Measurements from ENCODE around the gene SYT9. TPM values are rescaled to one million over a fixed set of nuclear protein-coding genes. Genes with fewer than 3 reads are reported as not detected.
A peak's percentile ranks its signal among the peaks of the same experiment; 100 is the strongest.

The SYT9 gene, protein sequence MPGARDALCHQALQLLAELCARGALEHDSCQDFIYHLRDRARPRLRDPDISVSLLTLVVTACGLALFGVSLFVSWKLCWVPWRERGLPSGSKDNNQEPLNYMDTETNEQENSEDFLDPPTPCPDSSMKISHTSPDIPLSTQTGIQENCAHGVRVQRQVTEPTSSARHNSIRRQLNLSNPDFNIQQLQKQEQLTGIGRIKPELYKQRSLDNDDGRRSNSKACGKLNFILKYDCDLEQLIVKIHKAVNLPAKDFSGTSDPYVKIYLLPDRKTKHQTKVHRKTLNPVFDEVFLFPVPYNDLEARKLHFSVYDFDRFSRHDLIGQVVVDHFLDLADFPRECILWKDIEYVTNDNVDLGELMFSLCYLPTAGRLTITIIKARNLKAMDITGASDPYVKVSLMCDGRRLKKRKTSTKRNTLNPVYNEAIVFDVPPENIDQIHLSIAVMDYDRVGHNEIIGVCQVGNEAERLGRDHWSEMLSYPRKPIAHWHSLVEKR
- under 1 TPM in 1 of 2 donors, not detected in 1; 0.10 TPM for total RNA-seq
- long read RNA-seq, donor 1, result 0 reads
- long read RNA-seq, donor 2, partial matches to known transcripts, result 0 of 2 reads
- long read RNA-seq, donor 2, other reads (novel, unspliced or antisense), result 2 of 2 reads

- DNase-seq (ENCODE audit: low spot score), result peak; percentile 81
- intact Hi-C loops (cut with DNase I), result no loop called here
These were observed at the start of gene SYT9 for GRCh38 chr11:7251836-7252682. TSS of gene SYT9 (plus strand) at chr11:7251904. CDS start at chr11:7252187, 283 bp downstream.

GRCh38 chr11:7202412-7202811, 49.3 kb upstream of the SYT9 start:
- intact Hi-C loops (cut with DNase I), result no loop called here
- DNase-seq (ENCODE audit: low spot score), result no peak

- no peak for DNase-seq (ENCODE audit: low spot score)
- intact Hi-C loops (cut with DNase I), result no loop called here
These were observed 46.9 kb upstream of the SYT9 start for GRCh38 chr11:7204778-7205177.

DNA sequence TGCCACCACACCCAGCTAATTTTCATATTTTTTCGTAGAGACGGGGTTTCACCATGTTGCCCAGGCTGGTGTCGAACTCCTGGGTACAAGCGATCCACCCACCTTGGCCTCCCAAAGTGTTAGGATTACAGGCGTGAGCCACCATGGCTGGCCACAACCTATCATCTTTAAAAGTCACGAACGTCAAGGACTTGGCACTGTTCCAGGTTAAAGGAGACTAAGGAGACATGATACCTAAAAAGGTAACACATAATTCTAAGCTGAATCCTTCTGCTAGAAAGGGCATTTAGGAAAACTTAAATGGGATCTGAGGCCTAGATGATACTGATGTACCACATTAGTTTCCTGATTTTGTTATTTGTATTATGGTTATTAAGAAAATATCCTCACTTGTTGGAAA, 43.3 kb upstream of the SYT9 start:
- no peak for DNase-seq (ENCODE audit: low spot score)
- intact Hi-C loops (cut with DNase I), result no loop called here

- intact Hi-C loops (cut with DNase I), result no loop called here
- no peak for DNase-seq (ENCODE audit: low spot score)
These were observed 32.2 kb upstream of the SYT9 start for GRCh38 chr11:7219491-7219890.

- no peak for DNase-seq (ENCODE audit: low spot score)
These were observed 31.1 kb upstream of the SYT9 start for GRCh38 chr11:7220636-7221035.

GRCh38 chr11:7222619-7223018, 29.1 kb upstream of the SYT9 start:
- intact Hi-C loops (cut with DNase I), result no loop called here
- no peak for DNase-seq (ENCODE audit: low spot score)

More at GRCh38 chr11:7220636-7221035, 31.1 kb upstream of the SYT9 start:
- intact Hi-C loops (cut with DNase I), result no loop called here

- intact Hi-C loops (cut with DNase I), result loop anchor here in 1 of 2 donors (10.0 kb wide), 1 partner anchor 405 kb away; no protein-coding TSS in a partner anchor
- no peak for DNase-seq (ENCODE audit: low spot score)
These were observed 11.8 kb upstream of the SYT9 start for GRCh38 chr11:7239877-7240276.

DNA sequence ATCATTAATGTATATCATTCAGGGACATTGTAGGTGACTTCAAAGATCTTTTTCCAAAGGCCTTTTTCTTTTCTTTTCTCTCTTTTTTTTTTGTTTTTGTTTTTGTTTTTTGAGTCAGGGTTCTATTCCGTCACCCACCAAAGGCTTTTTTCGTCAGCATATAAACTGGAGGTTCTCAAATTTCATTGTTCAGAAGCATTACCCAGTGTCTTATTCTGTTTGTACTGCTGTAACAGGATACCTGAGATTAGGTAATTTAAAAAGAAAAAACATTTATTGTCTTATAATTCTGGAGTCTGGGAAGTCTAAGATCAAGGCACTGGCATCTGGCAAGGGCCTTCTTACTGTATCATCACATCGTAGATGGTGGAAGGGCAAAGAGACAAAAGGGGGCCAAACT, 6.4 kb upstream of the SYT9 start:
- intact Hi-C loops (cut with DNase I), result no loop called here
- DNase-seq (ENCODE audit: low spot score), result no peak

- intact Hi-C loops (cut with DNase I), result no loop called here
- no peak for DNase-seq (ENCODE audit: low spot score)
These were observed 5.5 kb upstream of the SYT9 start for GRCh38 chr11:7246179-7246578.

- DNase-seq (ENCODE audit: low spot score), result no peak
- intact Hi-C loops (cut with DNase I), result no loop called here
These were observed 1.5 kb upstream of the SYT9 start for GRCh38 chr11:7250166-7250565.

GRCh38 chr11:7251487-7251835, 243 bp upstream of the SYT9 start:
- DNase-seq (ENCODE audit: low spot score), result no peak
- intact Hi-C loops (cut with DNase I), result no loop called here

GRCh38 chr11:7252683-7253213, 1.0 kb downstream of the SYT9 start:
- intact Hi-C loops (cut with DNase I), result no loop called here
- DNase-seq (ENCODE audit: low spot score), result no peak

GRCh38 chr11:7253800-7254199, 2.1 kb downstream of the SYT9 start:
- no peak for DNase-seq (ENCODE audit: low spot score)

DNA sequence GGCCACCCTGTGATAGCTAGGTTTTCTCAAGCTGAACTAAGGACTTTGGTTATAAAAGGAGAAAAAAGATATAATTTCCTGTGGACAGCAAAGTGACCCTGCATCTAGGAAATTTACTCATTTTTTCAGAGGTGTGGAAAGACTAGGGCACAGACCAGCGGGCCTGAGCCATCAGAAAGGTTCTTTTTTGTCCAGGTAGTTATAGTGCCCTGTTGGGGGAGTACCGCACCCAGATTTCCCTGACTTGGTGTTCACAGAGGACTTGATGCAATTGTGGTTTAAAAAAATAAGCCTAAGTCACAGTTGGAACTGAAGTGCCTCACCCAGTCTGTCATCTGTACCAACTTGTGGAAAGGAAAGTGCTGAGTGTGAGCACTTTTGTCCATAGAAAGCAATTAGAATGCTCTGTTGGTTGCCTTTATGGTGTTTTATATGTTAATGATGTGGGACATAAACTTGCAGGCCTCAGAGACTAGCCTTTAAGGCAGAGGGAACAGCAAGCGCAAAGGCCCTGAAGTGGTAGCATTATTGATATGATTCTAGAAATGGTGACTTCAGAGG, 3.1 kb downstream of the SYT9 start:
- DNase-seq (ENCODE audit: low spot score), result no peak
- intact Hi-C loops (cut with DNase I), result no loop called here

More at GRCh38 chr11:7253800-7254199, 2.1 kb downstream of the SYT9 start:
- intact Hi-C loops (cut with DNase I), result no loop called here

- intact Hi-C loops (cut with DNase I), result no loop called here
- no peak for DNase-seq (ENCODE audit: low spot score)
These were observed 5.2 kb downstream of the SYT9 start for GRCh38 chr11:7256943-7257342.

GRCh38 chr11:7257724-7258123, 6.0 kb downstream of the SYT9 start:
- DNase-seq (ENCODE audit: low spot score), result no peak
- intact Hi-C loops (cut with DNase I), result no loop called here

DNA sequence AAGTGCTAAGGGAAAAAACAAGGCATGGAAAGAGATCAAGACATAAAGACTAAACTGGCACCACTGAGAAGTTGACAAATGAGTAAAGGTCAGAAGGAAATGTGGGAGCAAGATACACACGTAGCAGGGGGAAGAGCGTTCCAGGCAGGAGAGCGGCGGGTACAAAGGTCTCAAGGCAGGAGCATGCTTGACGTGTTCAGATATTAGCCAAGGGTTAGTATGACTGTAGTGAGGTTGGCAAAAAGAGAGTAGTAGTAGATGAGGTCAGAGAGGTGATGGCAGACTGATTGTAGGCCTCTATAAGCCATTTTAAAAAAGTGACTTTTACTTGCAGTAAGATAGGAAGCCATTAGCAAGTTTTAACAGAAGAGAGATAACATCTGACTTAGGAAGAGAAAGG, 9.9 kb downstream of the SYT9 start:
- intact Hi-C loops (cut with DNase I), result no loop called here
- no peak for DNase-seq (ENCODE audit: low spot score)

GRCh38 chr11:7262672-7263071, 11.0 kb downstream of the SYT9 start:
- intact Hi-C loops (cut with DNase I), result no loop called here

DNA sequence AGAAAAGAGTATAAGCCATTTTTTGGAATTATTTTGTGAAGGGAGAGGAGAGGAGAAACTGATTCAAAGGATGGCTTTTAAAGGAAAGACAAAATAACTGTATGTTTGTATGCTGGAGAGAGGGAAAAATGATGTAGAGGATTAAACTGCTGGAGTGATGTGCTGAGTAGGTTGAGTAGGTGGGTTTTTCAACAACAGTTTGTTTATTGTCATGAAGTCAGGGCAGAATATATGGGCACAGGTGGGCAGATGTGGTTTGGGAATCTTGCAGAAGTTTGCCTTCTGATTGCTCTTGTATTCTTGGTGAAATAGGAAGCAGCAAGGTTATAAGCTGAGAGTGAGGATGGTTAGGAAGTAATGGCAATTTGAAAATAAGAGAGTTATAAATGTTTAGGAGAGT, 12.1 kb downstream of the SYT9 start:
- no peak for DNase-seq (ENCODE audit: low spot score)
- intact Hi-C loops (cut with DNase I), result no loop called here

More at GRCh38 chr11:7262672-7263071, 11.0 kb downstream of the SYT9 start:
- no peak for DNase-seq (ENCODE audit: low spot score)

Measured in posterior vena cava (tissue), 2 donors.